ENCODE measurements around the gene PHRF1. TPM values are rescaled to one million over a fixed set of nuclear protein-coding genes. Genes with fewer than 3 reads are reported as not detected.

Gene PHRF1
- total RNA-seq, 1 experiment from 2014 or later, result 31.8 TPM

GRCh38 chr11:595400-595799 is 19.1 kb downstream of the PHRF1 start:
- Mint-ChIP-seq H3K9me3 (ENCODE audit: unreplicated experiment) (no peaks in the 10 kb centered on the region), H3K4me1 (ENCODE audit: insufficient read depth, unreplicated experiment) (no peaks in the 10 kb centered on the region), H3K27me3 (ENCODE audit: insufficient read depth, unreplicated experiment) (no peaks in the 10 kb centered on the region), H3K36me3 (ENCODE audit: insufficient read depth, unreplicated experiment) (peaks cover 82% of the 10 kb centered on the region), H3K27ac (ENCODE audit: low read depth, unreplicated experiment) (no peak overlapping the region), H3K4me3 (ENCODE audit: unreplicated experiment) (no peak overlapping the region)
- DNase-seq (ENCODE audit: unreplicated experiment), result no peak
- intact Hi-C loops (cut with micrococcal nuclease), result no loop called here
- BruUV-seq (replicated peaks), result no TSS peak
- ChIA-PET POLR2A (interaction anchor here (1.0 kb wide), 1 partner anchor 12 kb away, joined by 5 read pairs; no protein-coding TSS in a partner anchor), CTCF (interaction anchor here (0.6 kb wide), 1 partner anchor 1059 kb away, joined by 3 read pairs; no protein-coding TSS in a partner anchor)
- TF ChIP-seq, protein P1, sequence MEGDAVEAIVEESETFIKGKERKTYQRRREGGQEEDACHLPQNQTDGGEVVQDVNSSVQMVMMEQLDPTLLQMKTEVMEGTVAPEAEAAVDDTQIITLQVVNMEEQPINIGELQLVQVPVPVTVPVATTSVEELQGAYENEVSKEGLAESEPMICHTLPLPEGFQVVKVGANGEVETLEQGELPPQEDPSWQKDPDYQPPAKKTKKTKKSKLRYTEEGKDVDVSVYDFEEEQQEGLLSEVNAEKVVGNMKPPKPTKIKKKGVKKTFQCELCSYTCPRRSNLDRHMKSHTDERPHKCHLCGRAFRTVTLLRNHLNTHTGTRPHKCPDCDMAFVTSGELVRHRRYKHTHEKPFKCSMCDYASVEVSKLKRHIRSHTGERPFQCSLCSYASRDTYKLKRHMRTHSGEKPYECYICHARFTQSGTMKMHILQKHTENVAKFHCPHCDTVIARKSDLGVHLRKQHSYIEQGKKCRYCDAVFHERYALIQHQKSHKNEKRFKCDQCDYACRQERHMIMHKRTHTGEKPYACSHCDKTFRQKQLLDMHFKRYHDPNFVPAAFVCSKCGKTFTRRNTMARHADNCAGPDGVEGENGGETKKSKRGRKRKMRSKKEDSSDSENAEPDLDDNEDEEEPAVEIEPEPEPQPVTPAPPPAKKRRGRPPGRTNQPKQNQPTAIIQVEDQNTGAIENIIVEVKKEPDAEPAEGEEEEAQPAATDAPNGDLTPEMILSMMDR (IDR thresholded peaks at IDR 0.05; ENCODE audit: unreplicated experiment), result no peak

DNA sequence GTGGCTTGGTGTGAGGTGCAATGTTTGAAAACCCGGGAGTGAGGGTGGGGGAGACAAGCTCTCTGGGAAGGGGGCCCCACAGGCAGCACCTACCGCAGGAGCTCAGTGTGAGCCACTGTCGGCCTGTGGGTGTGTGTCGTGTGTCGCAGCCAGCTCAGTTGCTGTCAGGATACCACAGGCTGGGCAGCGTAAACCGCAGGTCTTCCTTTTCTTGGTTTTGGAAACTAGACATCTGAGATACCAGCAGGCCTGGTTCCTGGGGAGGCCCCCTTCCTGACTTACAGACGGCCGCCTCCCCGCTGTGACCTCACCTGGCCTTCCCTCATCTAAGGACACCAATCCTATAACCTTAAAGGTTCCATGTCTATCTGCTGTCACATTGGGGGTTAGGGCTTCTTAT is 20.1 kb downstream of the PHRF1 start:
- TF ChIP-seq, protein P1 (IDR thresholded peaks at IDR 0.05; ENCODE audit: unreplicated experiment), result no peak
- H3K27me3 Mint-ChIP-seq (ENCODE audit: insufficient read depth, unreplicated experiment), result no peaks in the 10 kb centered on the region
- H3K4me1 Mint-ChIP-seq (ENCODE audit: insufficient read depth, unreplicated experiment), result no peaks in the 10 kb centered on the region
- no peak overlapping the region for H3K27ac Mint-ChIP-seq (ENCODE audit: low read depth, unreplicated experiment)
- H3K9me3 Mint-ChIP-seq (ENCODE audit: unreplicated experiment), result no peaks in the 10 kb centered on the region
- no peak for DNase-seq (ENCODE audit: unreplicated experiment)
- BruUV-seq (replicated peaks), result no TSS peak
- ChIA-PET POLR2A (no interaction called here), CTCF (no interaction called here)
- peaks cover 82% of the 10 kb centered on the region for H3K36me3 Mint-ChIP-seq (ENCODE audit: insufficient read depth, unreplicated experiment)
- H3K4me3 Mint-ChIP-seq (ENCODE audit: unreplicated experiment), result no peak overlapping the region
- intact Hi-C loops (cut with micrococcal nuclease), result no loop called here

DNA sequence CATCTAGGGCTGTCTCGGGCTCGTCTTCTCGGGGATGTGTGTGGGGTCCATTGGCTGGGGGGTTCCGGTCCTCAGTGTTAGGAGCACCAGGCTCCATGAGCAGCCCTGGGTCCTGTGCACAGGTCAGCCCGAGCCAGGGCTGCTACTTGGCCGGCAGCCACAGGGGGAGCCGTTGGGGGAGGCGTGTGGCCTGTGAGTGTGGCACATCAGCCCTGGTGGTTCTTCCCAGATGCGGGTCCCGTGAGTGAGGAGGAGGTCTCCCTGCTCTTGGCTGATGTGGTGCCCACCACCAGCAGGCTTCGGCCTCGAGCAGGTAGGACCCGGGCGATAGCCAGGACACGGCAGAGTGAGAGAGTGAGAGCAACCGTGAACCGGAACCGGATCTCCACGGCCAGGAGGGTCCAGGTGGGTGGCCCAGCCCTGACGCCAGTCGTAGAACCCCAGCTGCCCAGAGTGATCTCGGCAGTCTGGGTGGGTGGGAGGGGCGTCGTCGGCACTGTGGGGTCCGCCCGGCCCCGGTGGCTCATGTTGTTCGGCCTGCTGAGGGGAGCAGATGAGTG is 21.0 kb downstream of the PHRF1 start:
- no peak overlapping the region for H3K27ac Mint-ChIP-seq (ENCODE audit: low read depth, unreplicated experiment)
- TF ChIP-seq, protein P1 (IDR thresholded peaks at IDR 0.05; ENCODE audit: unreplicated experiment), result no peak
- CTCF ChIA-PET, result no interaction called here
- intact Hi-C loops (cut with micrococcal nuclease), result no loop called here
- DNase-seq (ENCODE audit: unreplicated experiment), result no peak
- no peaks in the 10 kb centered on the region for H3K9me3 Mint-ChIP-seq (ENCODE audit: unreplicated experiment)
- BruUV-seq (replicated peaks), result no TSS peak
- no peak overlapping the region for H3K4me3 Mint-ChIP-seq (ENCODE audit: unreplicated experiment)
- POLR2A ChIA-PET, result no interaction called here
- no peaks in the 10 kb centered on the region for H3K4me1 Mint-ChIP-seq (ENCODE audit: insufficient read depth, unreplicated experiment)
- no peaks in the 10 kb centered on the region for H3K27me3 Mint-ChIP-seq (ENCODE audit: insufficient read depth, unreplicated experiment)
- H3K36me3 Mint-ChIP-seq (ENCODE audit: insufficient read depth, unreplicated experiment), result peaks cover 82% of the 10 kb centered on the region

DNA sequence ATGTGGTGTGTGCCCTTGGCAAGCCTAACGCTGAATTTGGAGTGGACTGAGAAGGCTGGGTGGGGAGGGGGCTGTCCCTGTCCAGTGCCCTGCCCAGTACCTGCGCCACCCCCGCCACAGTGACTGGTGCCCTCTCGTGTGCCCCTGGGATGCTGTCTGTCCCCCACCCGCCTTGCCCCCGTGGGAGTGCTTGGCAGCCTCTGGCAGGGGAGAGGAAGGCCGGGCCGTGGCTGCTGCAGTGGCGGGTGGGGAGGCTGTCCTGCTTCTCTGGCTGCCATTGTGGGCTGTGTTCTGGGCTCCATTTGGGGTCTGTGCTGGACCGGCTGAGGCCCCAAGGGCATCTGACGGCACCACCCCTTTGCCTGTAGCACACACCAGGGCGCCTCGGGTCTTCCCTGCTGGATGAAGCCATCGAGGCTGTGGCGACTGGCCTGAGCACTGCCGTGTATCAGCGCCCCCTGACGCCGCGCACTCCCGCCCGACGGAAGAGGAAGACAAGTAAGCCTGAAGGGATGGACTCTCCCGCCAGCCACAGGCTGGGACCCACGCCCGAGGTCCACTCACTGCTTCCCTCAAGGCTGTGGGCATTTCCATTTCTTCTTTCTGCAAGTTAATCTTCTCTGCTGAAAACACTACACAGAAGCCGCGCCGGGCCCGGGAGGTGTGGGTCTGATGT is 21.9 kb downstream of the PHRF1 start:
- Mint-ChIP-seq H3K27me3 (ENCODE audit: insufficient read depth, unreplicated experiment) (no peaks in the 10 kb centered on the region), H3K27ac (ENCODE audit: low read depth, unreplicated experiment) (no peak overlapping the region), H3K4me1 (ENCODE audit: insufficient read depth, unreplicated experiment) (no peaks in the 10 kb centered on the region), H3K4me3 (ENCODE audit: unreplicated experiment) (no peak overlapping the region), H3K36me3 (ENCODE audit: insufficient read depth, unreplicated experiment) (peaks cover 77% of the 10 kb centered on the region), H3K9me3 (ENCODE audit: unreplicated experiment) (no peaks in the 10 kb centered on the region)
- POLR2A ChIA-PET, result no interaction called here
- intact Hi-C loops (cut with micrococcal nuclease), result no loop called here
- CTCF ChIA-PET, result no interaction called here
- TF ChIP-seq, protein P1 (IDR thresholded peaks at IDR 0.05; ENCODE audit: unreplicated experiment), result no peak
- no TSS peak for BruUV-seq (replicated peaks)
- DNase-seq (ENCODE audit: unreplicated experiment), result no peak
